ENCODE data around the gene G2E3. TPM values are rescaled to one million over a fixed set of nuclear protein-coding genes. Genes with fewer than 3 reads are reported as not detected.

Gene G2E3
- total and polyA plus RNA-seq, 9 donors, result 5.5 to 20.4 (median 15.7) TPM

DNA sequence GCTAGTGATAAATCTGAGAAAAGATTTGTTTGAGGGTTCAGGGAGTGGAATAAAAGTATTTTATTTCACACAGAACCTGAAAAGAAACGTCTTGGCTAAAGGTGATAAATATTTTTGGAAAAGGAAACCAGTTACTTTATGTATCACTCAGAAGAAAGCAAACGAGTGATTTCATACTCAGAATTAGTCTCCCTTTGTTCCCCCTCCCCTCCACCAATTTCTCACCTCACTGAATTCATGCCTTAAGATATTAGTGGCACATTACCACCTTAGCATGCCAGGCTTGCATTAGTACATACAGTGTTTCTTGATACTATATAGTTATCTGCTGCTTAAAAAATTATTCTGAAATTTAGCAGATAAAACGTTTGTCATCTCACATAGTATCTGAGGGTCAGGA lies 28.2 kb downstream of the G2E3 start:
- H3K4me3 ChIP-seq, result no peak overlapping the region
- 43 to 50% (median 49%) methylated on average over 3 of the region's 3 CpGs for WGBS, 3 donors
- H3K36me3 ChIP-seq, result no peaks in the 10 kb centered on the region
- TF ChIP-seq, protein P1, sequence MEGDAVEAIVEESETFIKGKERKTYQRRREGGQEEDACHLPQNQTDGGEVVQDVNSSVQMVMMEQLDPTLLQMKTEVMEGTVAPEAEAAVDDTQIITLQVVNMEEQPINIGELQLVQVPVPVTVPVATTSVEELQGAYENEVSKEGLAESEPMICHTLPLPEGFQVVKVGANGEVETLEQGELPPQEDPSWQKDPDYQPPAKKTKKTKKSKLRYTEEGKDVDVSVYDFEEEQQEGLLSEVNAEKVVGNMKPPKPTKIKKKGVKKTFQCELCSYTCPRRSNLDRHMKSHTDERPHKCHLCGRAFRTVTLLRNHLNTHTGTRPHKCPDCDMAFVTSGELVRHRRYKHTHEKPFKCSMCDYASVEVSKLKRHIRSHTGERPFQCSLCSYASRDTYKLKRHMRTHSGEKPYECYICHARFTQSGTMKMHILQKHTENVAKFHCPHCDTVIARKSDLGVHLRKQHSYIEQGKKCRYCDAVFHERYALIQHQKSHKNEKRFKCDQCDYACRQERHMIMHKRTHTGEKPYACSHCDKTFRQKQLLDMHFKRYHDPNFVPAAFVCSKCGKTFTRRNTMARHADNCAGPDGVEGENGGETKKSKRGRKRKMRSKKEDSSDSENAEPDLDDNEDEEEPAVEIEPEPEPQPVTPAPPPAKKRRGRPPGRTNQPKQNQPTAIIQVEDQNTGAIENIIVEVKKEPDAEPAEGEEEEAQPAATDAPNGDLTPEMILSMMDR (IDR thresholded peaks at IDR 0.05), result no peak
- TF ChIP-seq POLR2A (IDR thresholded peaks at IDR 0.05) (no peak), EP300 (IDR thresholded peaks at IDR 0.05) (no peak)
- no peaks in the 10 kb centered on the region for H3K9me3 ChIP-seq
- DNase-seq, result no peak
- no peaks in the 10 kb centered on the region for H3K27me3 ChIP-seq
- no peaks in the 10 kb centered on the region for H3K4me1 ChIP-seq (ENCODE audit: insufficient read depth)
- intact Hi-C loops (cut with DNase I), result no loop called here
- no peak overlapping the region for H3K27ac ChIP-seq

DNA sequence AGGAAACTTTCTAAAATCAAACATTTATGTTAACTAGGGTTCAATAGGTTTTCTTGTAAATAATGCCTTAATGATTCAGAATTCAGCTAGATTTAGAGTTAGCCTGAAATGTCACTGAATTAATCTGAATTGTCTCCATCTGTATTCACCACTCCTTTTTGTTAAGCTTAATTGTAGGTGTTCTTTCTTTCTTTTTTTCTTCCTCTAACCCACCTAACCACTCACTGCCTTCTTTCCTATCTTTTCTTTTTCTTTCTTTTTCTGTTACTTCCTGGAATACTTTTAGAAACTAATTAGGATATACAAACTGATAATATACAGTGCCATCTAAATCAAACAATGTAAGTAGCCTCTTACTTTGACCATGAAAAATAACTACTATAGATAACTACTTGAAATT lies 29.9 kb downstream of the G2E3 start:
- Histone ChIP-seq H3K9me3 (no peaks in the 10 kb centered on the region), H3K4me1 (ENCODE audit: insufficient read depth) (no peaks in the 10 kb centered on the region), H3K36me3 (no peaks in the 10 kb centered on the region), H3K27me3 (no peaks in the 10 kb centered on the region), H3K27ac (no peak overlapping the region), H3K4me3 (no peak overlapping the region)
- intact Hi-C loops (cut with DNase I), result no loop called here
- TF ChIP-seq POLR2A (IDR thresholded peaks at IDR 0.05) (no peak), EP300 (IDR thresholded peaks at IDR 0.05) (no peak)
- TF ChIP-seq, protein P1 (IDR thresholded peaks at IDR 0.05), result no peak
- no peak for DNase-seq

DNA sequence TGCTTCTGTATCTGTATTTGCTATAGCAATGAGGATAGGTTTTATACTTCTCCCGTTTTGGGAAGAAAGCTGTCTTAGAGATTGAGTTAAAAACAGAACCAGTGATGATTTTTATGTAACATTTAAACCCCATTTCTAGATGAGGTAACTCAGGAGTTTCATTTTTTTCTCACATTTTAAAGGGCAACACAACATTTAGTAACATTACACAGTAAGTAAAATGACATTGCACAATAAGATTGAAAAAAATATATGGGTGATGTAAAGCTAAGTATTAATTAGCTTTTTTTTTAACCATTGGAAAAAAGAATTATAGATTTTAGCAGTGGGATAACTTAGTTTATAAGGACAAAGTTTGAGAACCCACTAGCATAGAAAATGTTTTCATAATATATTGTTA lies 38.0 kb downstream of the G2E3 start:
- Histone ChIP-seq H3K27ac (no peak overlapping the region), H3K27me3 (no peaks in the 10 kb centered on the region), H3K9me3 (no peaks in the 10 kb centered on the region), H3K4me3 (no peak overlapping the region), H3K36me3 (no peaks in the 10 kb centered on the region), H3K4me1 (ENCODE audit: insufficient read depth) (no peaks in the 10 kb centered on the region)
- intact Hi-C loops (cut with DNase I), result no loop called here
- WGBS, 3 donors, result 65 to 71% (median 71%) methylated on average over 1 of the region's 1 CpG
- DNase-seq, result no peak
- TF ChIP-seq, protein P1 (IDR thresholded peaks at IDR 0.05), result no peak
- TF ChIP-seq EP300 (IDR thresholded peaks at IDR 0.05) (no peak), POLR2A (IDR thresholded peaks at IDR 0.05) (no peak)

DNA sequence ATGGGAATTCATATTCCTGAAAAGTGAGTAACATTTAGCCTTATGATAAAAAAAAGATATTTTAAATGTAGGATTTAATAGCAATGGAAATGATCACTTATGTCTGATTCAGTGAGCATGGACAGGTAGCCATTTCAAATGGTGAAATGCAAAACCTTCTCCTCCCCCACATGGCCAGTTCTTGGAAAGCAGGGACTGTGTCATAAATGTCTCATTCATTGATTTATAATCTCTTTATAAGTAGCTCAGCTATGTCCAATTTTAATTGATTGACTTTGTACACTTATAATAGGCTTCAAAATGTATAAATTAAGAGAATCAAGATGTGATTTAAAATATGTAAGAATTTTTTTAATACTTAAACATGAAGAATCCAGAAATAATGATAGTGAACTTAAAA lies 38.5 kb downstream of the G2E3 start:
- Histone ChIP-seq H3K27ac (no peak overlapping the region), H3K9me3 (no peaks in the 10 kb centered on the region), H3K4me3 (no peak overlapping the region), H3K4me1 (ENCODE audit: insufficient read depth) (no peaks in the 10 kb centered on the region), H3K36me3 (no peaks in the 10 kb centered on the region), H3K27me3 (no peaks in the 10 kb centered on the region)
- no peak for TF ChIP-seq EP300 (IDR thresholded peaks at IDR 0.05)
- no peak for TF ChIP-seq POLR2A (IDR thresholded peaks at IDR 0.05)
- TF ChIP-seq, protein P1 (IDR thresholded peaks at IDR 0.05), result no peak
- intact Hi-C loops (cut with DNase I), result no loop called here
- DNase-seq, result no peak
